GM21717 (cell line): ENCODE data around the gene ARFGEF3.
"Not testable (repeated sequence)": the region's sequence is repeated elsewhere in the genome, so short reads cannot be mapped to it uniquely, and the experiment has no call there.

Experiments
- ATAC-seq: cut with Tn5 transposase; IDR thresholded peaks from one replicate; pipeline ENCODE4 v1.9.1; 2021; ENCODE audit warnings: mild to moderate bottlenecking, moderate library complexity; ENCODE audit not compliant: unreplicated experiment

ARFGEF3 gene

DNA sequence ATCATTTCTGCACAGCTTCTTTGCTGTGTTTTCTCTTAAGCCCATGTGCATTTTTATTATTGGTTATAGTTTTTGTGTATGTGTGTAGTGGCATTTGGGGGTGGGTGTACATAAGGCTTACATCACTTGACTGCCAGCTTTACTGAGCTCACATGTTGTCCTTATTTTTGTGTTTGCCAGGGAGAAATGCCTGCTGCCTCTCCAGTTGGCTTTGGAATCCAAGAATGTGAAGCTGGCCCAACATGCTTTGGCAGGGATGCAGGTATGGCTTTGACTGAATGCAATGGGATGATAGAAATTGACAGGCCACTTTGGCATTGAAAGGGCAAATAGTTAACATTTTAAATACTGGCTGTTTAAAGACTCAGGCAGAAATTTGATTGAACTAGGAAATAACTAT, 45.1 kb downstream of the ARFGEF3 start:
- ATAC-seq = no peak

DNA sequence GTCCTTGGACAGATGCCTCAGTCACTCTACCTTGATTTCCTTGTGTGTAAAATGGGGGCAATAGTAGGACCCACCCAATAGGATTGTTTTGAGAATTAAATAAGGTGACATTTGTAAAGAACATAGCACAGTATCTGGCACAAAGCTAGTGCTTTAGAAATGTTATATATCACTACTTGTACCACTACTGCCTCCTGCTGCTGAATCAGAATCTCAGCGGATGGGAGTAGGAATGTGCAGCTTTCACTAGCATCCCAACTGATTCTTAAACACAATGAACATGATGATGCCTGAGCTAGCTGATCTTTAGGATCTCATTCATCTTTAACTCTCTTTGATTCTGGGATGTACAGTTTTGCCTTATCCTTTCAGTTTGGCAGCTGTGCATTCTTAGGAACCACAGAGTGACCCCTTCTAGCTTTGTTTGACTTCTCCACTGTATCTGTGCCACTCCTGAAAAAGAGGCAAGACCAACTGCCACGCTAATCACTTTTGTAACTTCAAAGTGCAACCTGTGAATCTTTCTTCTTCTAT, 49.4 kb downstream of the ARFGEF3 start:
- ATAC-seq = no peak

DNA sequence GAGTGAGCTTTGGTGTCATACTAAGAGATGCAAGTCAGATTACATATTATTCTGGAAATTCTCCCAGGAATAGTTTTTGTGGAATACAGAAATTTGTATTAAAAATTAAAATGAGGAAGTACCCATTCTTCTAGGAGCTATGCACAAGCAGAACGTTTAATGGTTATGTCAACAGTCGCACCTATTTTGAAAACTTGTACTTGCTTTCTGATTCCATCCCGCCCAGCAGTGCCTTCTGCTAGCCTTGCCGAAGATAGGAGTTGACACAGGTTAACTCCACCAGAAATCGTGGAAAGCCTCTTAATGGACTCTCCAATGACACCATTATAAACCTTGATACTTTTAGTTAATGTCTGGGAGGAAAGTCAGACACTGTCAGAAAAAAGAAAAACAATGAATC, 49.9 kb downstream of the ARFGEF3 start:
- ATAC-seq = no peak

DNA sequence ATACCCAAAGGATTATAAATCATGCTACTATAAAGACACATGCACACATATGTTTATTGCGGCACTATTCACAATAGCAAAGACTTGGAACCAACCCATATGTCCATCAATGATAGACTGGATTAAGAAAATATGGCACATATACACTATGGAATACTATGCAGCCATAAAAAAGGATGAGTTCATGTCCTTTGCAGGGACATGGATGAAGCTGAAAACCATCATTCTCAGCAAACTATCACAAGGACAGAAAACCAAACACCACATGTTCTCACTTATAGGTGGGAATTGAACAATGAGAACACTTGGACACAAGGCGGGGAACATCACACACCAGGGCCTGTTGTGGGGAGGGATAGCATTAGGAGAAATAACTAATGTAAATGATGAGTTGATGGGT, 50.8 kb downstream of the ARFGEF3 start:
- ATAC-seq = not testable (repeated sequence)

DNA sequence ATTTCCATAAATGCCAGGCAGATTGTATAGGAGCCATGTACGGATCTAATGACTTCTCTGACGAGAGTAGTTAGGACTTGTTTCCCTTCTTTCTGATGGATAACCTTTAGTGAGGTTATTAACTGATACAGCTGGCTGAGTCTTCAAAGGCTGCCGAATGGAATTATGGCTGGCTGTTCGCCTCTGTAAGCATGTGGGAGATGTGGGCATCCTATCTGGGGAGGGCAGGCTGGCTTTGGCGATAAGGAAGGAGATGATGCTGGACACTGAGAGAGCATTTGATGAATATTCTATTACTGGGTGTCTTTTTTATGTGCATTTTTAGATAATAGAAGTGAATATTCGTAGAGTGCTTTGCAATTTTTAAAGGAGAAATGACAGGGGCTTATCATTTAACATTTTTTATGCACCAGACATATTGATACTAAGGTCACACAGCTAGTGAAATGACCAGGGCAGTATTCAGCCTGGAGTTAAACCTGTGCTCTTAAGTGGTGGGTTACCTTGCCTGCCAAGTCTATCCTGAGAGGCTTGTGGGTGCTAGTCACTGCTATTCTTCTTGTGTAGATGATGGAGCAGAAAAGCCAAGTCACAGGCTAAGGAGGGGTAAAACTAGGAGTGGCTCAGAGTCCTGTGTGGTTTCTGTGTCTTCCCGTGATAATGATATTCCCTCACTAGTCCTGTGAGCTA, 53.5 kb downstream of the ARFGEF3 start:
- no peak for ATAC-seq

DNA sequence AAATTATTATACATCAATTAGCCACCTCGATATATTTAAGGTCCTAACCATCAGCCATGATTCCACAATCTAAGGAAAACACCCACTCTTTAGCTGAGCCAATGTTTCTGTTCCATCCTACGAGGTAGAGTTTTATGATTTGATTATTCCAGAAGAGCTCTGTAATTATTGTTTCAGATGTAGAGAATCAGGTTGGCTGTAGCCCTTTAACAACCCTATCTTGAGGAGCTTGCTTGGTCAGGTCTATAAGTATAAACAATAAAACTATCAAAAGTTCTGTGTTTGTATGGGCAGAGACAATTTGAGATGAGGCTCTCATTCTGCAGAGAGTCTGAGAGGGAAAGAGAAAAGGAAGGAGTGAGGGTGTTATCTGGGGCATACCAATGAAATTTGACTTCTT, 56.7 kb downstream of the ARFGEF3 start, which contains the start of gene PBOV1:
PBOV1 (minus strand) TSS at position 43 of the 400 bp plus-strand sequence. CDS start 96 bp downstream, outside the sequence.
- ATAC-seq = no peak

DNA sequence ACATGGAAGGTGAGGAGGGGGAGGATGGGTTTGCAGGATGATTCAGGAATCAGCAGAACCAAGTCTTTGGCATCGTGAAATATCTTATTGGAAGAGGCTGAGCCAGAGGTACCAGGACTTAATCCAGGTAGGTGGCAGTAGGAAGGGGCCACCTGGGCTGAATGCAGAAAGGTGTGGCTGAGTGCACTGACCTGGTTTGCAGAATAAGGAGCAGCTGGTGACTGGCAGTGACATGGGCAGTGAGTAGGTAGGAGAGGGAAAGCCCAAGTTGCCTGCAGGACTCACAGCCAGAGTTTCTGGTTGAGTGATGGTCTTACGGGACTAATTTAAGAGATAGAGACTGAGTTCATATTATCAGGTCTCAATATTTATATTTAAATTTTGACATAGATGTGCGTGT, 57.7 kb downstream of the ARFGEF3 start:
- ATAC-seq = no peak

DNA sequence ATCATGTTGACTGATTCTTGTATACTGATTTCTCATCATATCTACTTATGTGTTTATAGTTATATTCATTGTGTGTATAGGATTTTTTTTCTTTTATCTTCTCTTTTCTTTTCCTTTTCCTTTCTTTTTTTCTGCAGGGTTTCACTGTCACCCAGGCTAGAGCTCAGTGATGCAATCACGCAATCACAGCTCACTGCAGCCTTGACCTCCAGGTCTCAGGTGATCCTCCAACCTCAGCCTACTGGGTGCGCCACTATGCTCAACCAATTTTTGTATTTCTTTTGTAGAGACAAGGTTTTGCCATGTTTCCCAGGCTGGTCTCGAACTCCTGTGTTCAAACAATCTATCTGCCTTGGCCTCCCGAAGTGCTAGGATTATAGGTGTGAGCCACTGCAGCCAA, 58.2 kb downstream of the ARFGEF3 start:
- no peak for ATAC-seq

DNA sequence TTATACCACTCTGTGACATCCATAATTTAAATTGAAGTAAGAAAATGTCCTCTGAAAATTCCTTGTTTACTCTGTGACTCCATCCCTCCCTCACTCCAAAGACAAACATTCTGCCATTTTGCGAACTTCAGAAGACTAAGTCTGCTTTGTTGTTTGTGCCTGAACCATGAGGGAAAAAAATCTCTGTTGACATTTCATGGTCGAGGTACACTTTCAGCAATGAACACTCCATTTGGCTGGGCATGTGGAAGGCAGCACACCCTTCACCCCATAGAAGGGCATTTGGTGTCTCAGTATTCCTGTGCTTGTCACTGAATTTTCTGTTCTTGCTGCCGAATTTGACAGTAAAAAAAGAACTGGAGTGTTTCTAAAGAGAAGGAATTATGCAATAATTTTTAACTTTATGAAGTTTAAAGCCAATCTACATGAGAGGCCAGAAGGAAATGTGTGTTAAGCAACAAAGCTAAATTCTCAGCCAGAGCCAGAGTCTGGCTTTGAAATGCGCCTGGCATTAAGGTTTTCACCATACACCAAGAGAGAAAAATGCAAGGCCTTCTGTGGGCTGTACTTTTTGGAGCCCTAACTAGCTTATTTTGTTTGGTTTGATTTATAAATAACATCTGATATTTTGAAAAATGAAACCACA, 61.3 kb downstream of the ARFGEF3 start:
- no peak for ATAC-seq

DNA sequence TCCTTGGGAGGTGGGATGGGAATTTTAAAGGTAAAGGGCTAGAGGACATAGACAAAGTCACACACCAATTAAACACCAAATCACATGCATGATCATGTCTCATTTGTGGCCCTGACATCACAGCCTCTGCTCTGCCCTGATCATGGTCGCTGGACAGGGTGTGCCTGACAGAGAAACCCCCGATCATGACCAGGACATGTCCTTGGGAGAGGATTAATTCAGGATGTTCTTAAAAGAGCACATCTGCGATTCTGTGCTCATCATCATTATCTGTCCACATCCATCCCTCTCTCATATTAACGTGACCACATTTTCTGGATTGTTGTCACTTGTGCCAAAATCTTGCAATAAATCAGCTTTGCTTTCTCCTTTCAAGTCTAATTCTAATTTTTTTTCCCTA, 64.2 kb downstream of the ARFGEF3 start:
- no peak for ATAC-seq

DNA sequence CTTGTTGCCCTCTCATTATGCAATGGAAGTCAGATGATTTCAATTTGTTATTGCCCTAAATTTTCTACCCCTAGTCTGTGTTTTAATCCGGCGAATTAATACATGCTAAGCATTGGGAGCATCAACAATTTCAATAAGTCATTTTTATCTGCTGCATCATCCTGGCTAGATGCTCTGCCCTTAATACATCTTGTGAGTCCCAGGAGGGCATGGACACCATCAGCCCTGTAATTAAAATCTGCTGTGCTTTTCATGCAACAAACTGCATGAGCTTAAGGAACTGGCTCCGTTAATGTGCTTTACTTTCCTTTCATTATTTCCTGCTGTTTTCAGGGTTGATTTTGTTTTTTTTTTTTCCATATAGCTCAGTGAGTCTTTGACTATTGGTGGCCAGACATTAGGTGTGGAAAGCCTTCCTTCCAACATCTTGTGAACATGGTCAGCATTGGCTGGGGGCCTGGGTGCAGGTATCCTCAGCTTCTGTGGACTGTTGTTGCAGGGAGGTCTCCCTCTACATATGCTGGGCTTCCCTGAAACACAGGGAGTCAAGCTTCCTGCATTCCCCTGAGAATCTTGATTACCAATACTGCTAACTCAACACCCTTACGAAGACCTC, 65.1 kb downstream of the ARFGEF3 start:
- no peak for ATAC-seq

DNA sequence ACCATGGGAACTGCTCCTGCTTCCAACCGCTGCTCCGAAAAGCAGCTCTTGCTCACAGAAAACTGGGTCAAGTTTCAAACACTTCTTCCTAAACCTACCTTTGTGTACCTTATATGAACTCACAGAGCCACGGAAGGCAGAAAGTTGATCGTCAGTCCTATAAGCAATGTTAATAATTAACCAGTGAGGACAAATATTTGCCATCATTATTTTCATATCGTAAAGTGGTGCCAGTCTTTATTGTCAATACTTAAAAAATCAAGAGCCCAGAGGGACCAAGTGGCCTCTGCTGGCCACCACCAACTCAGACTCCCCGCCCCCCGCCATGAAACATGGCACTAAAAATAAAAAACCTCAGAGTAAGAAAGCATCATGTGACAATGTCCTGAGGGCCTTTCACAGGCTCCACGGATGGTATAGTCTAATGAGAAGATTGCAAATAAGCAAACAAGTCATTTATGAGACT, 65.6 kb downstream of the ARFGEF3 start:
- no peak for ATAC-seq

DNA sequence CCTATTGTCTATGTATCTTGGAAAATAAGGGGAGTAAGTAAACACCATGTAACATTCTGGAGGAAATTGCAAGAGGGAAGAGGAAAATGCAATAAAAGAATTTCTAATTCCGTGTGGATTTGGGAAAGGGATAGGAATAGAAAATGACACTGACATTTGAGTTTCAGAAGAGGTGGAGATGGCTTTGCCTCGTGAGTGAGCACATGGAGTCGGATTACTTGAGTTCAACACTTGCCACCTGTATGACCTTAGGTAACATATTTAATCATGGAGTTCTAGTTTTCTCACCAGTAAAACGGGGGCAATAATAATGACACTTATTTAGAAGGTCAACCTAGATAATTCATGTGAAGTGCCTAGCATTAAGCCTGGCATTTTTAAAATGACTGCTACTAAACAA, 67.3 kb downstream of the ARFGEF3 start:
- no peak for ATAC-seq

DNA sequence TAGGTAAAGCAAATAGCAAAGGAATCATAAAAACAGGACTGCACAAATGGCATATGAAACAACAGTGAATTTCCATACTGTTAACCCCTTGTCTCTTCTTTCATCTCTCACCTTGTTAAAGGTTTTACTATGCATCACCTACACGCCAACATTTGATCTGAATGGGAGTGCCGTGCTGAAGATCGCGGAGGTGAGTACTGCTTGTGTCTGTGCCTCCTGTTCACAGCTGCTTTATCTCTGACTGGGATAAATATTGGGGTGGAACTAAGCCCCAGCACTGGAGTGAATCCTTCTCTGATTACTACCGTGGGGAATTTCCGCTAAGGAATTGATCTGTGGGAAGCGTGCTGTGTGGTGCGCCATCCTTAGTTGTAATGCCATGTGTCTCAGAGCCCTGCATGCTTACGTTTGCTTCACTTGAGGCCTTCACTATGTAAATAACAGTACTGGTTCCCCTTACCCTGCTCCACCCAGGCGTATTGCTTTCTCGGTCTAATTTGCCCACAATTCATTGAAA, 68.0 kb downstream of the ARFGEF3 start:
- ATAC-seq = no peak

DNA sequence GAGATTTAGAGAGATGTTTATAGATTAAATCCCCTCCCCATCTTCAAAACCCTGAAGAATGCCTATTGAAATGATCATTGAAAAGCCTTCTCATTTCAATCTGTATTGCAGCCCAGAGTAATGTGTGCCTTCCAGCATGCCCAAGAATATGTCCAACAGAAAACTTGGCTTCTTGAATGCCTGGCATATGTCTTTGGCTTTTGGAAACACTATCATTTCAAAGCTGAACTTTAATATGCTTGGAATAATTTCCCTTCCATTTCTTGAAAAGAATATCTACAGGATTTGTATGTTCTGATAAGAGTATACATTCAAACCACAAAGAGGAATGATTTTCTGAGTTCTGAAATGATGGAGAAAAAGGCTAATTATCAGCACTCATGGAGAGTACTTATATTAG, 68.5 kb downstream of the ARFGEF3 start:
- ATAC-seq = no peak

DNA sequence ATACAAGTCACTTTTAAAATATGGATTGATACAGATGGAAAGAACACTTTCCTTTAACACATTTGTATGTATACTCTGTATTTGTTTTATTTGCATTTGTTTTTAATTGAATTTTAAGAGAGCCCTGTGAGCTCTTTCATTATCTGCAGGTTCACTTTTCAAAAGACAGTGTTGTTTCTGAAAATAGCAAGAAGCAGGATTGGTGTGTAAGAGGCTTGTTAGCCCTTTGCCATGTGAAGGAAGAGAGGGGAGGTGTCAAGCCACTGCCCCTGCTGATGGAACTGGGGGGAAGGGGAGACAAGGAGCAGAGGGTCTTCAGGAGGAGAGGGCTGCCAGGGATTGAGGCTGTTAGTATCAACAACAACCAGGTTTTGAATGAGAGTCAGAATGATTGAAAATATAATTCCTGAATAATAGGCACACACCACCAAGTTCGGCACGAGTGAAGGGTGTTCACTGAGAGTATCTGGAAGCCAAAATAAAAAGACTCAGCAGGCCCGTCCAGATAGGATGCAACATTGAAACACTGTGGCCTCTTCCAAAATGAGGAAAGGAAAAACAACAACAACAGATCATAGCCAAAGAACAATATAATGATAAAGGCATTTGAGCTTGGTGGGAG, 69.1 kb downstream of the ARFGEF3 start:
- no peak for ATAC-seq

DNA sequence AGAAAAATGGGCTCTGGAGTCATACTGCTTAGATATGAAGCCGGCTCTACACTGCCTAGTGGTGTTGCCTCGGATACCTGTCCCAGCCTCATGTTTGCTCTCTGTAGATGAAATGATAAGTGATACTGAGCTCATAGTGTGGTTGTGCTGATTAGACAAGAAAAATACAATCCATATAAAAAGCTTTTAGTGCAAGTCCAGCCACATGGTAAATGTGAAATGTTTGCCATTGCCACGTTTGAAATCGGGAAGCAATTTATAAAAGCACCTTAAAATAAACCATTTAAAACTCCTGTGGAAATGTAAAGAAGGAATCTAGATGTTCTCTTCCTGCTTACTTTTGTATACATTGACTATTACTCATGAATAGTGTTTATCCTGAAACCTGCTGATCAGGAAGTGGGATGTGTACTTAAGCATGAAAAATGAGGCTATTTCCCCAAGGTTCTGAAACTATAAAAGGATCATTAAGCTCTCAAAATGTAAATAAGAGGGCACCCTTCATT, 69.7 kb downstream of the ARFGEF3 start:
- no peak for ATAC-seq

DNA sequence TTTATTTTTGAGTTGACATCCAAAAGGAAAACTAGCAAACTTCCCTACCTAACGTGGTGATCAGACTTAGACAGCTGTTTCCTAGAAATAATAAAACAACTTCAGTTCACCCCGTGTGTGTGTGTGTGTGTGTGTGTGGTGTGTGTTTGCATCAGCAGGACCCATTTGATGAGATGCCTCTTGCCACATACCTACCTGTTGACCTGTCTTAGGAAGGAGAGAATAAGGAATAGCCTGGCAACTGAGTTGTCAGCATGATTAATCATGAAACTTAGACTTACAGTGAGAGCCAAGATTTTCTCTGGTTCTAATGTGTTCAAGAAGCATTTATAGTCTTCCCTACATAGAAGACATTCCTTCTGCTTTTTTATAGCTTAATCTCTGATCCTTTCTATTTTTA, 72.6 kb downstream of the ARFGEF3 start:
- ATAC-seq = no peak

DNA sequence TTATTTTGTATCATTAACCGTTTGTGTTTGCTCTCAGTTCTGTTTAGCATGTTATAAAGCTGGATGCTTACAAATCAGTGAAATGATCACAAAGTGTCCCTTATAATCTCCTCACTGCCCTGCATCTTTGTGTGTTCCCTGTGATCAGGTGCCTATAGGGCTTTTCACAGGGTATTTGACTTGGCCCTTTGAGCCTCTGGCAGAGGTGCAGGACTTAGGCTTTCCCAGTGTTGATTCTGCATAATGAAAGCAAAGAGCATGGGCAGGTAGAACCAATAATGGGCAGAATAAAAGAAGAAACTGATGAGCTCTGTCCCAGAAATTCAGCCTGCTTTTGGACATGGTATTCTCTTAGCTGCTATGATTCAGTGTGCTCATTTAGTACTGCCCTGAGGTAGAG, 73.5 kb downstream of the ARFGEF3 start:
- no peak for ATAC-seq

DNA sequence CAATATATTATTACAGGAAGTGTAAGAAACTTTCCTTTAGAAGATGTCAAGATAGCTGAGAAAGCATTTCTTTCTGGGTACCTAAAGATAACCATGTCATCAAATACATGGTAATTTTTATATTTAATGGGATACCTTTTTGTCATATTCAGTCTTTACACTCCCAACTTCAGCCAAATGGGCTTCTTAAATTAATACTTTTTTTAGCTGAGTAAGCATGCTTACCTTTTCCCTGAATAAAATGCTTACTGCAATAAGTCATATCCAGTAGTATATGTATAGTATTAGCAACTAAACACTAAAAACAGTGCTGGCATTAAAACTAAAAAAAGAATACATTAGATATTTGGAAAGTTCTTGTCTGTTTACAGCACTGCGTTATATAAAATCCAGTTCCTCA, 74.0 kb downstream of the ARFGEF3 start:
- ATAC-seq = no peak

DNA sequence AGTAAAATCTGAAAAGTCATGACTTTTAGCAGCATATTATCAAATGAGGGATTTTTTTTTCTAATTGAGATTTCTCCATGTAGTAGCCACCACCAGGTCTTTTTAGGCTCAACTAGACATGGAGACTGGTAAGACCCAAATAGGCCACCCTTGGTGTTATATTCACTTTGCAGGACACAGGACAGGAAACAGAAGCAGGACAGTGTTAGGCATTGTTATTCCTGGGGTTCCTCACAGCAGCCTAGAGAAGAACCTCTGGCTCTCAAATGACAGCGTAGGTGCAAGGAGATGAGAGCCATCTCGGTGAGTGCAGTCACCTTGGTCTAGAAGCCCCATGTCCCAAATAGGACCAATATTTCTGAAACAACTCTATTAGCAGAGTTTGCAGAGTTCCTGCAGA, 75.7 kb downstream of the ARFGEF3 start:
- ATAC-seq = no peak
